GM12874 (cell line): Measurements from ENCODE around the gene OR2T10.
"Not testable (repeated sequence)": the region's sequence is repeated elsewhere in the genome, so short reads cannot be mapped to it uniquely, and the experiment has no call there.

Source experiments
- TF ChIP-seq, protein P1 (sequence below): IDR thresholded peaks from 2 replicates; pipeline ENCODE4 v1.5.1; 2011; ENCODE audit warnings: low read depth, mild to moderate bottlenecking, control low read depth, low read length, moderate library complexity; ENCODE audit not compliant: insufficient read depth

Gene OR2T10

DNA sequence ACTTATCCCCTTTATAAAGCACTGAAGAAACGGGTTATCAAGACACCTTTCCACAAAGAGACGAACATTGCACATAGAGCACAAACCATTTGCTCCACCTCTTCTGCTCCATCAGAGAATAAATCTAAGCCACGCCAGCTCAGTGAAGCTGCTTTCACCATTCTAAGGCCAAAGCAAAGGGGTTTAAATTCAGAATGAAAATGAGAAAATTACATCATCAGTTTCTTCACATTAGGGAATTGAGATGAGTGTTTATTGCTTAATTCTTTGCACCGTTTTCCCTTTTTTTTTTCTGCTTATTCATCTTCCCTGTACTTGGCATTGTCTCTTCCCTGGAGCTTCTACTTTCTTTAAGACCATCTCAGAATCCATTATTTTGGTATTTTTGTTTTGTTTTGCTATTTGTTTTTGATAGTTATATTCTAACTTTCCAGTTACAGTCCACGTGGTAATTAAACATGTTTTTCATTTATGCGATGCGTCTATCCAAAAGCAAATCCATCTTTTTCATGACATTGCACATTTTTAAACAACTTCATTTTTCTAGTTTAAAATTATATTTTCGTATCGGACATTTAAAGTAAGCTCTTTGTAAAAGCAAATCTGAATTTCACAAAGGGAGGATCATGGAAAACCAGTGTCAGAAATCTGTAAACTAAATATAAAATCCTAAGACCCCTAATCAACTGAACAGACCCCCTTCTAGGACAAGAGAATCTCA is 21.1 kb downstream of the OR2T10 start:
- TF ChIP-seq, protein P1, sequence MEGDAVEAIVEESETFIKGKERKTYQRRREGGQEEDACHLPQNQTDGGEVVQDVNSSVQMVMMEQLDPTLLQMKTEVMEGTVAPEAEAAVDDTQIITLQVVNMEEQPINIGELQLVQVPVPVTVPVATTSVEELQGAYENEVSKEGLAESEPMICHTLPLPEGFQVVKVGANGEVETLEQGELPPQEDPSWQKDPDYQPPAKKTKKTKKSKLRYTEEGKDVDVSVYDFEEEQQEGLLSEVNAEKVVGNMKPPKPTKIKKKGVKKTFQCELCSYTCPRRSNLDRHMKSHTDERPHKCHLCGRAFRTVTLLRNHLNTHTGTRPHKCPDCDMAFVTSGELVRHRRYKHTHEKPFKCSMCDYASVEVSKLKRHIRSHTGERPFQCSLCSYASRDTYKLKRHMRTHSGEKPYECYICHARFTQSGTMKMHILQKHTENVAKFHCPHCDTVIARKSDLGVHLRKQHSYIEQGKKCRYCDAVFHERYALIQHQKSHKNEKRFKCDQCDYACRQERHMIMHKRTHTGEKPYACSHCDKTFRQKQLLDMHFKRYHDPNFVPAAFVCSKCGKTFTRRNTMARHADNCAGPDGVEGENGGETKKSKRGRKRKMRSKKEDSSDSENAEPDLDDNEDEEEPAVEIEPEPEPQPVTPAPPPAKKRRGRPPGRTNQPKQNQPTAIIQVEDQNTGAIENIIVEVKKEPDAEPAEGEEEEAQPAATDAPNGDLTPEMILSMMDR: no peak

DNA sequence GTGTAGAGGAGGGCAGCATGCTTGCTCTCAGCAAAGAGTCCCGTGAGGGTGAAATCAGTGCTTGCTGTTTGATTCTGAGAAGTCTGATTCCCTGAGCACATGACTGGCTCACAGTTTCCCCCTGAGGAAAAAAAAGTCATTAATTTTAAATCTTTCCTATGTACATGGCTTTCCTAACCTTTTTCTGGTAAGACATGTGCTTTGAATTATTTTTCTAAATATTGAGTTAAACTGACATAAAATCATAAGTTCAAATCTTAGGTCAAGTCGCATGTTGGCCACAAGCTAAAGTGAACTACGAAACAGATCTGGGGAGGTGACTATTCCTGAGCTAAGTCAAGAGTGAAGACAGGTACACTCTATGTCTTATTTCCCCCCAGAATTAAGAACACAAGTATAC is 22.8 kb downstream of the OR2T10 start, which contains the start of gene OR2T34:
OR2T34 (minus strand) TSS at position 101 of the 400 bp plus-strand sequence; CDS start at position 101, 0 bp downstream.
- TF ChIP-seq, protein P1: not testable (repeated sequence)

DNA sequence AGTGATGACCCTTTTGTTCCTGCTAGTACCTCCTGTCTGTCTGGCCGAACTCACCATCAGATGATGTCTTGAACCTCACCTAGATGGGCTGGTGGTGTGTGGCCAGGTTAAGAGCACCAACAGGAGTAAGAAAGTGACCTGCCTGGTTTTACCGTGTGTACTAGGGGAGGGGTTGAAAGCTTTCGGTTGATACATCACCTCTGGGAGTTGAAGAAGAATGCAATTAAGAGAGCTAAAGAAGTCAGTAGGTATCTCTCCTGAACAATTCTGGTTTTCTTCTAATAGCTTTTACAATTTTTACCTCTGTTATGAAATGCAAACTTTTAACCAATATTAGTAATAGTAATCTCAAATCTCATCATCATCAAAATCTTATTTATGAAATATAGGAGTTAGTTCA is 34.8 kb downstream of the OR2T10 start, which contains the start of gene OR2T29:
OR2T29 (minus strand) TSS at position 101 of the 400 bp plus-strand sequence. CDS start 3,281 bp downstream, outside the sequence.
- TF ChIP-seq, protein P1: not testable (repeated sequence)
